MG63 (cell line): ENCODE results near the gene MAP4K1. TPM values are rescaled to one million over a fixed set of nuclear protein-coding genes. Genes with fewer than 3 reads are reported as not detected.
"Not testable (repeated sequence)": the region's sequence is repeated elsewhere in the genome, so short reads cannot be mapped to it uniquely, and the experiment has no call there.

Experiments
- DNase-seq: peaks from one replicate; pipeline ENCODE4 v3.0.0-alpha.2; 2020
- H3K27me3 ChIP-seq: fragments of 250-450 bp; sonication (Bioruptor Pico); 2 replicates; pipeline ENCODE4 v1.5.1; 2020; ENCODE audit warnings: mild to moderate bottlenecking, moderate library complexity
- H3K36me3 ChIP-seq: fragments of 250-450 bp; sonication (Bioruptor Pico); 2 replicates; pipeline ENCODE4 v1.5.1; 2020; ENCODE audit warnings: mild to moderate bottlenecking, moderate library complexity
- H3K4me3 ChIP-seq: fragments of 250-450 bp; sonication (Bioruptor Pico); 2 replicates; pipeline ENCODE4 v1.5.1; 2020; ENCODE audit warnings: mild to moderate bottlenecking, moderate library complexity
- H3K9me3 ChIP-seq: fragments of 250-450 bp; sonication (Bioruptor Pico); 2 replicates; pipeline ENCODE4 v1.5.1; 2020; ENCODE audit warnings: mild to moderate bottlenecking, moderate library complexity
- total RNA-seq: library from RNA; depleted of rRNA; stranded (reverse); fragments of >200 nt; shearing (Covaris generic); gene quantifications from 2 replicates; pipeline ENCODE4 v1.2.3, GENCODE V29; 2014; ENCODE audit warnings: low replicate concordance

The MAP4K1 gene
- total RNA-seq, 1 experiment from 2014 or later = not detected

DNA sequence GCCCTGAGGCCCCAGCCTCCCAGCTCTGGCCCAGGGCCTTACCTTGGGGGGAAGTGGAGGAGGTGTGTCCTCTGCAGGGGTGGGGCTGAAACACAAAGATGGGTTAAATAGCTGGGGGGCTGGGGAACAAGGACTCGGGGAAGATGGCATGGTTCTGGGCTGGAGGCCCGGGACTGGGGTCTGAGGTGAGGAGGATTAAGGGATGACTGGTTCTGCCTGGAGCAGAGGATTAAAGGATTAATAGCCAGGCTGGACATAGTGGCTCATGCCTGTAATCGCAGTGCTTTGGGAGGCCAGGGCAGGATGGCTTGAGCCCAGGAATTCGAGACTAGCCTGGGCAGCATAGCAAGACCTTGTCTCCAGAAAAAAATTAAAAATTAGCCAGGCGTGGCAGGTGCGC is 11.6 kb downstream of the MAP4K1 start:
- H3K27me3 ChIP-seq = no peaks in the 10 kb centered on the region
- H3K4me3 ChIP-seq = no peak overlapping the region
- H3K36me3 ChIP-seq = no peaks in the 10 kb centered on the region
- no peak for DNase-seq
- no peaks in the 10 kb centered on the region for H3K9me3 ChIP-seq

DNA sequence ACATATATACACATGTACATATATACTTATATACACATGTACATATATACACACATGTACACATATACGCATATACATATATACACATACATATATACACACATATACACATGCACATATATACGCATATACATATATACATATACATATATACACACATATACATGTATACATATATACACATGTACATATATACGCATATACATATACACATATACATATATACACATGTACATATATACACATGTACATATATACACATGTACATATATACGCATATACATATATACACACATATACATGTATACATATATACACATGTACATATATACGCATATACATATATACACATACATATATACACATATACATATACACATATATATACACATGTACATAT is 14.9 kb downstream of the MAP4K1 start:
- not testable (repeated sequence) for DNase-seq, H3K36me3 ChIP-seq, H3K27me3 ChIP-seq, H3K4me3 ChIP-seq, H3K9me3 ChIP-seq

DNA sequence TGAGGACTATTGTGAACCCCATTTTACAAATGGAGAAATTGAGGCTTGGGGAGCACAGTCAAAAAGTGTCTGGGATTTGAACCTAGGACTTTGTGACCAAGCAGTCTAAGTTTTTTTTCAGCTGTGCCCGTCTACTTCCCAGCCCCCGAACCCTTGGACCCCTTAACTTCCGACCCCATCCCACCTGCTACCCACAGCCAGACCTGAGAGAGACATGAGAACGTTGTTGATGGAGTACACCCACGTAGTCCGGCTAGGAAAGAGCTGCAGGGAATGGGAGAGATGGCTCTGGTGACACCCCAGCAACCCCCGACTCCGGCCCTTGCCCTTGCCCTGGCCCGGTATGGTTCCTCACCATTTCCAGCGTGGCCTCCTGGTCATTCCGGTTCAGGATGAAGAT is 18.0 kb downstream of the MAP4K1 start:
- DNase-seq = no peak
- Histone ChIP-seq H3K27me3 (no peaks in the 10 kb centered on the region), H3K36me3 (no peaks in the 10 kb centered on the region), H3K4me3 (no peak overlapping the region), H3K9me3 (no peaks in the 10 kb centered on the region)

- Histone ChIP-seq H3K36me3 (no peaks in the 10 kb centered on the region), H3K4me3 (no peak overlapping the region), H3K9me3 (no peaks in the 10 kb centered on the region), H3K27me3 (no peaks in the 10 kb centered on the region)
- no peak for DNase-seq
Measured at GRCh38 chr19:38597075-38597474, 20.7 kb downstream of the MAP4K1 start.

DNA sequence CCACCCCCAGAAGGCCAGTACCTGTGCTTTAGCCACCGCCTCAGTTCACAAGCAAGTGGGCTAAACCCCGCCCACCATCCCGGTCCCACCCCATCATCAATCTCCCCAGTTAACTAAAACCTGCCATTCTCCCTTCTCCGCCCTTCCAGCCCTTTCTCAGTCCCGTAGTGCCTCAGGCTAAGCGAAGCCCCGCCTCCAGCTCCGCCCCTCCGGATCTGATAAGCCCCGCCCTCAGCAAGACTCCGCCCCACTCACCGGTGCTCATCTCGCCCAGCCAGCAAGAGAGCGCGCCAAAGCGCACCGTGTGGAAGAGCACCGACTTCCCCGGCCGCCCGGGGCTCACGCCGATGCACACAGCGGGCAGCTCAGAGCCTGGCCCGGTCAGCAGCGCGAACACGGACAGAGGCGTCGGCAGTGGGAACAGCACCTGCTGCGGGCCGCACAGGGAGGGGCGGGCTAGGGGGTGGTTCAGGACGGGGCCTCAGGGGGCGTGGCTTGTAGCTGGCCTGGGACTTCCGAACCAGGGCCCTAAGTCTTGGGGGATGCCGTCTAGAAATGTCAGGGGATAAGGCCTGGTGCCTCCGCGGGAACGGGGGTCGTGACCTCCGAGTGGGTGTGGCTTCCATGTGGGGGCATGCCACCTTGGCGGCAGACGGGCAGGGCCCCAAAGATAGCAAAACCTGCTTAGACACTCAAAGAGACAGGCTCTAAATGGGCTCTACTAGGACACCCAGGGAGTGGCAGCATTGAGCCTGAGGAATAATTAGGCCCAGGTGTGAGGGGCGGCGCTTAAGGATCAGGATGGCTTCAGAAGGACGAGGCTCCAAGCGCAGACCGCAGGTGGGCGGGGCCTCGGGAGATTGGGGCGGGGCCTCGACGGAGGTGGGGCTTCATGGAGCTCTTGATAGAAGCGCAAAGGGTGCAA is 21.4 kb downstream of the MAP4K1 start:
- H3K36me3 ChIP-seq = no peaks in the 10 kb centered on the region
- DNase-seq = no peak
- H3K27me3 ChIP-seq = no peaks in the 10 kb centered on the region
- H3K9me3 ChIP-seq = no peaks in the 10 kb centered on the region
- no peak overlapping the region for H3K4me3 ChIP-seq

DNA sequence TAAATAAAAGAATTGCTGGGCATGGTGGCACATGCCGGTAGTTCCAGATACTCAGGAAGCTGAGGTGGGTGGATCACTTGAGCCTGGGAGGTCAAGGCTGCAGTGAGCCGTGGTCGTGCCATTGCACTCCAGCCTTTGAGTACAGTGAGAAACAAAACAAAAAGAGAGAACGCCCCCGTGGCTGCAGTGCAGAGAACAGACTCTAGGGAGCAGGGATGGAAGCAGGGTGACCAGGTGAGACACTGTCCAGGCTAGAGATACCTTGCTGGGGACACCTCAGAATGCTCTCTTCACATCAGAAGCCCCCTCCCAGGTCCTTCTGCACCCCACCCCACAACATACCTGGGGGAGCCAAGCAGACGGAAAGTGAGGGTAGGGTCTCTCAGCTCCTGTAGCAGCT is 24.8 kb downstream of the MAP4K1 start:
- H3K27me3 ChIP-seq = no peaks in the 10 kb centered on the region
- no peak for DNase-seq
- no peaks in the 10 kb centered on the region for H3K9me3 ChIP-seq
- no peaks in the 10 kb centered on the region for H3K36me3 ChIP-seq
- H3K4me3 ChIP-seq = no peak overlapping the region

DNA sequence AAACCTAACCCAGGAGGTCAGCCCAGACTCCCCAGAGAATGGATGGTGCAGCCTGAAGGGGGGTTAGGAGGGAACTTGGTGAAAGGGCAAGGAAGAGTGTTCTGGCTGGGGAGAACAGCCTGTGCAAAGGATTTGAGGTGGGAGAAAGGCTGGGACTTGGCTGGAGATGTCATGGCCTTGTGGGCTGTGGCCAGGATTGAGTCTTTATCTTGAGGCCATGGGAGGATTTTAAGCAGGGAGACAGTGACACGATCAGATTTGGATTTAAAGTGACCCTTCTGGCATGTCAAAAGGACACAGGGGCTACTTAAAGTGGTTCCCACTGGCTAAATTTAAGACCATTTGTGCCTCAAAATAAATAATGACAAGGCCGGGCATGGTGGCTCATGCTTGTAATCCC is 29.7 kb downstream of the MAP4K1 start:
- H3K4me3 ChIP-seq = no peak overlapping the region
- no peaks in the 10 kb centered on the region for H3K9me3 ChIP-seq
- no peak for DNase-seq
- H3K27me3 ChIP-seq = no peaks in the 10 kb centered on the region
- no peaks in the 10 kb centered on the region for H3K36me3 ChIP-seq

DNA sequence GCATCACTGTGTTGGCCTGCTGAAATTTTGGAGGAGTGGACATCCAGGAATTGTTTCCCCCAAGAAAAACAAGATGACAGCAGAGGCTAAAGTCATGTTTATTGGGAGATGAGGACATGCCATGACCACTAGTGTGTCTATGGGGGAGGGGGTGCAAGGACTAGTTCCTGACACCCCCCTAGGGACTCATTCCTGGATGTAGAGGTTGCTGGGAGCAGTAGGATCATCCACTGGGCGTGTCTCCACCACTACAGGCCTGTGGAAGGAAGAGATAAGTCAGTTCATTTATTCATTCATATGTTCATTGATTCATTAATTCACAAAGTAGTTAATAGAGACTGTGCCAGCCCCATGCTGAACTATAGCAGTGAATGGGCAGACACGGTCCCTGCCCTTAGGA is 30.2 kb downstream of the MAP4K1 start:
- Histone ChIP-seq H3K36me3 (no peaks in the 10 kb centered on the region), H3K9me3 (no peaks in the 10 kb centered on the region), H3K4me3 (no peak overlapping the region), H3K27me3 (no peaks in the 10 kb centered on the region)
- no peak for DNase-seq

DNA sequence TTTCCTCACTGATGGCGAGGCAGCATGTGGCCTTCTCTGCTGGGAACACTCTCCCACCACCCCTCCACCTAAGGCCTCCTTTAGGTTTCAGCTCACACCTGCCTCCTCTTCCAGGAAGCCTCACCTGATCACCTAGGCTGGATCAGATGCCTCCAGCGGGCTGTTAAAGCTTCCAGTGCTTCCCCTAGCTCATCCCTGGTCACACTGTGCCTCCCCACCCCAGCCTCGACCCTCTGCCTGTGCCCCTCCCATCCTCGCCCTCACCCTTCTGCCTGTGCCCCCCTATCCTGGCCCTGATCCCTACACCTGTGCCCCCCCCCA is 33.8 kb downstream of the MAP4K1 start:
- no peak for DNase-seq
- no peak overlapping the region for H3K4me3 ChIP-seq
- no peaks in the 10 kb centered on the region for H3K9me3 ChIP-seq
- H3K36me3 ChIP-seq = no peaks in the 10 kb centered on the region
- H3K27me3 ChIP-seq = no peaks in the 10 kb centered on the region

- no peaks in the 10 kb centered on the region for H3K9me3 ChIP-seq
- no peak for DNase-seq
- H3K4me3 ChIP-seq = no peak overlapping the region
- no peaks in the 10 kb centered on the region for H3K27me3 ChIP-seq
- H3K36me3 ChIP-seq = no peaks in the 10 kb centered on the region
Measured at GRCh38 chr19:38583219-38583984, 34.4 kb downstream of the MAP4K1 start.

GRCh38 chr19:38580080-38580479 is 37.7 kb downstream of the MAP4K1 start:
- H3K4me3 ChIP-seq = no peak overlapping the region
- no peak for DNase-seq

GRCh38 chr19:38579304-38579703 is 38.4 kb downstream of the MAP4K1 start:
- not testable (repeated sequence) for H3K36me3 ChIP-seq, H3K9me3 ChIP-seq, H3K27me3 ChIP-seq, H3K4me3 ChIP-seq, DNase-seq

More at GRCh38 chr19:38580080-38580479, 37.7 kb downstream of the MAP4K1 start:
- H3K36me3 ChIP-seq = no peaks in the 10 kb centered on the region
- H3K9me3 ChIP-seq = no peaks in the 10 kb centered on the region
- no peaks in the 10 kb centered on the region for H3K27me3 ChIP-seq

- H3K4me3 ChIP-seq = no peak overlapping the region
- H3K9me3 ChIP-seq = no peaks in the 10 kb centered on the region
- no peaks in the 10 kb centered on the region for H3K27me3 ChIP-seq
- H3K36me3 ChIP-seq = no peaks in the 10 kb centered on the region
- DNase-seq = no peak
Measured at GRCh38 chr19:38577826-38578225, 39.9 kb downstream of the MAP4K1 start.

- H3K9me3 ChIP-seq = no peaks in the 10 kb centered on the region
- H3K4me3 ChIP-seq = no peak overlapping the region
- no peak for DNase-seq
- H3K27me3 ChIP-seq = no peaks in the 10 kb centered on the region
- no peaks in the 10 kb centered on the region for H3K36me3 ChIP-seq
Measured at GRCh38 chr19:38571682-38572081, 46.1 kb downstream of the MAP4K1 start.

DNA sequence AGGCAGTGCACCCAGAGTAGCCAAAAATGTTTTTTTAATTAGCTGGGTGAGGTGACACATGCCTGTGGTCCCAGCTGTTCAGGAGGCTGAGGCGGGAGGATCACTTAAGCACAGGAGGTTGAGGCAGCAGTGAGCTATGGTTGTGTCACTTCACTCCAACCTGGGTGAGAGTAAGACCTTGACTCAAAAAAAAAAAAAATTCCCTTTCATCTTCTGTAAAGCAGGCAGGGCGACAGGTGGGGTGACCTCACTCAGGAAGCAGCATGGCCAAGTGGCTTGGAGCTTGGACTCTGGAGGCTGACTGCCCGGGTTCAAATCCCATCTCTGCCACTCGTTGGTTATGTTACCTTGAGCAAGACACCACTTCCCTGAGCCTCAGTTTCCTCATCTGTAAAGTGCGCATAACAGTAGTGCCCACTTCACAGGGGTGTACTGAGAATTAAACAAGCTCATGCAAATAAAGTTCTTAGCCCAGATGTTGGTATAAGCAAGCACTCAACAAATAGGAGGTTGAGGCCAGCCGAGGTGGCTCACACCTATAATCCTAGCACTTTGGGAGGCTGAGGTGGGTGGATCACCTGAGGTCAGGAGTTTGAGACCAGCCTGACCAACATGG is 48.3 kb downstream of the MAP4K1 start:
- H3K27me3 ChIP-seq = no peaks in the 10 kb centered on the region; the same call in 1 of the 2 replicates

GRCh38 chr19:38565691-38566105 is 52.1 kb downstream of the MAP4K1 start:
- H3K4me3 ChIP-seq = no peak overlapping the region
- no peaks in the 10 kb centered on the region for H3K9me3 ChIP-seq
- DNase-seq = no peak

More for the DNA sequence above, 48.3 kb downstream of the MAP4K1 start:
- Histone ChIP-seq H3K36me3 (no peaks in the 10 kb centered on the region), H3K4me3 (no peak overlapping the region), H3K9me3 (no peaks in the 10 kb centered on the region)
- no peak for DNase-seq

GRCh38 chr19:38564981-38565690 is 52.6 kb downstream of the MAP4K1 start:
- Histone ChIP-seq H3K9me3 (no peaks in the 10 kb centered on the region), H3K4me3 (no peak overlapping the region), H3K36me3 (no peaks in the 10 kb centered on the region), H3K27me3 (no peaks in the 10 kb centered on the region; the same call in 1 of the 2 replicates)
- no peak for DNase-seq

More at GRCh38 chr19:38565691-38566105, 52.1 kb downstream of the MAP4K1 start:
- H3K27me3 ChIP-seq = no peaks in the 10 kb centered on the region; the same call in 1 of the 2 replicates
- no peaks in the 10 kb centered on the region for H3K36me3 ChIP-seq
